ENCODE results near the gene PDZRN4.

DNA sequence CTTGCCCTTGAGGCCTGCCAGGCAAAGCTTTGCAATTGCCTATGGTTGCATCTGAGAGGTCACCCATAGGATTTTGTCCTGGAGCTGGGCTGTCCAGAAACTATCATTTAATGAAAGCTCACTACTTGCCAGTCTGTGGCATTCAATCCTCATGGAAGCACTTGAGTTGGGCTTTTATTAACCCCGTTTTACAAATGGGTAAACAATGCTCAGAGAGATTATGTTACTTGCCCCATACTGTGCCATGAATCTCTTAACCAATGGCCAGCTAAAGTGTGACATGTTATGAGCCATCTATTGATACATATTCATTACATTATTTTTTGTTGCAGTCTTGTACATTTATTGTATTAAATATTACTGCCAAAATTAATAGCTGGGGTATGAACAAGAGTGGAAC is 35.9 kb downstream of the PDZRN4 start:
- TF ChIP-seq POLR2A (IDR thresholded peaks at IDR 0.05) = no peak
- no peak for TF ChIP-seq POLR2AphosphoS5 (IDR thresholded peaks at IDR 0.05)
- TF ChIP-seq, protein P1, sequence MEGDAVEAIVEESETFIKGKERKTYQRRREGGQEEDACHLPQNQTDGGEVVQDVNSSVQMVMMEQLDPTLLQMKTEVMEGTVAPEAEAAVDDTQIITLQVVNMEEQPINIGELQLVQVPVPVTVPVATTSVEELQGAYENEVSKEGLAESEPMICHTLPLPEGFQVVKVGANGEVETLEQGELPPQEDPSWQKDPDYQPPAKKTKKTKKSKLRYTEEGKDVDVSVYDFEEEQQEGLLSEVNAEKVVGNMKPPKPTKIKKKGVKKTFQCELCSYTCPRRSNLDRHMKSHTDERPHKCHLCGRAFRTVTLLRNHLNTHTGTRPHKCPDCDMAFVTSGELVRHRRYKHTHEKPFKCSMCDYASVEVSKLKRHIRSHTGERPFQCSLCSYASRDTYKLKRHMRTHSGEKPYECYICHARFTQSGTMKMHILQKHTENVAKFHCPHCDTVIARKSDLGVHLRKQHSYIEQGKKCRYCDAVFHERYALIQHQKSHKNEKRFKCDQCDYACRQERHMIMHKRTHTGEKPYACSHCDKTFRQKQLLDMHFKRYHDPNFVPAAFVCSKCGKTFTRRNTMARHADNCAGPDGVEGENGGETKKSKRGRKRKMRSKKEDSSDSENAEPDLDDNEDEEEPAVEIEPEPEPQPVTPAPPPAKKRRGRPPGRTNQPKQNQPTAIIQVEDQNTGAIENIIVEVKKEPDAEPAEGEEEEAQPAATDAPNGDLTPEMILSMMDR (IDR thresholded peaks at IDR 0.05) = no peak
- no peak for TF ChIP-seq EP300 (IDR thresholded peaks at IDR 0.05)

All from suprapubic skin (tissue), 4 donors.